ENCODE results near the gene GALNT10.

GALNT10 gene

GRCh38 chr5:154298065-154298464, 107.5 kb downstream of the GALNT10 start:
- peak; percentile 37 for DNase-seq

GRCh38 chr5:154300207-154300883, 109.8 kb downstream of the GALNT10 start:
- DNase-seq = no peak

GRCh38 chr5:154301726-154302125, 111.2 kb downstream of the GALNT10 start:
- no peak for DNase-seq

GRCh38 chr5:154302161-154302560, 111.6 kb downstream of the GALNT10 start:
- DNase-seq = peak; percentile 55

- DNase-seq = no peak
These were observed 112.6 kb downstream of the GALNT10 start for GRCh38 chr5:154303133-154303532.

- DNase-seq = no peak
These were observed 118.2 kb downstream of the GALNT10 start for GRCh38 chr5:154308443-154309370.

- no peak for DNase-seq
These were observed 118.8 kb downstream of the GALNT10 start for GRCh38 chr5:154309371-154309745.

GRCh38 chr5:154309805-154310204, 119.3 kb downstream of the GALNT10 start:
- DNase-seq = no peak

GRCh38 chr5:154311362-154311761, 120.8 kb downstream of the GALNT10 start:
- DNase-seq = no peak

- no peak for DNase-seq
These were observed 121.5 kb downstream of the GALNT10 start for GRCh38 chr5:154312000-154312399.

GRCh38 chr5:154312576-154312975, 122.0 kb downstream of the GALNT10 start:
- no peak for DNase-seq

GRCh38 chr5:154313360-154314017, 123.0 kb downstream of the GALNT10 start:
- DNase-seq = no peak

- DNase-seq = no peak
These were observed 124.7 kb downstream of the GALNT10 start for GRCh38 chr5:154315196-154315595.

- no peak for DNase-seq
These were observed 125.2 kb downstream of the GALNT10 start for GRCh38 chr5:154315756-154316155.

- no peak for DNase-seq
These were observed 125.8 kb downstream of the GALNT10 start for GRCh38 chr5:154316223-154316935.

GRCh38 chr5:154317916-154318315, 127.4 kb downstream of the GALNT10 start:
- no peak for DNase-seq

- no peak for DNase-seq
These were observed 128.2 kb downstream of the GALNT10 start for GRCh38 chr5:154318691-154319090.

GRCh38 chr5:154319736-154320135, 129.2 kb downstream of the GALNT10 start:
- no peak for DNase-seq

GRCh38 chr5:154320224-154321089, 129.9 kb downstream of the GALNT10 start:
- no peak for DNase-seq

GRCh38 chr5:154321546-154321945, 131.0 kb downstream of the GALNT10 start:
- no peak for DNase-seq

GRCh38 chr5:154324033-154324432, 133.5 kb downstream of the GALNT10 start:
- DNase-seq = no peak

- DNase-seq = no peak
These were observed 135.0 kb downstream of the GALNT10 start for GRCh38 chr5:154325566-154325965.

Measured in midbrain (tissue), 1 donor.